GM12873 (cell line): ENCODE measurements around the gene PAGR1.

ENCODE experiments used
- TF ChIP-seq, protein P1 (sequence below): IDR thresholded peaks from 2 replicates; pipeline ENCODE4 v1.5.1; 2012; ENCODE audit warnings: low read depth, mild to moderate bottlenecking, moderate library complexity, low read length, control low read depth; ENCODE audit not compliant: insufficient read depth; ENCODE audit errors: missing control alignments

The PAGR1 gene

DNA sequence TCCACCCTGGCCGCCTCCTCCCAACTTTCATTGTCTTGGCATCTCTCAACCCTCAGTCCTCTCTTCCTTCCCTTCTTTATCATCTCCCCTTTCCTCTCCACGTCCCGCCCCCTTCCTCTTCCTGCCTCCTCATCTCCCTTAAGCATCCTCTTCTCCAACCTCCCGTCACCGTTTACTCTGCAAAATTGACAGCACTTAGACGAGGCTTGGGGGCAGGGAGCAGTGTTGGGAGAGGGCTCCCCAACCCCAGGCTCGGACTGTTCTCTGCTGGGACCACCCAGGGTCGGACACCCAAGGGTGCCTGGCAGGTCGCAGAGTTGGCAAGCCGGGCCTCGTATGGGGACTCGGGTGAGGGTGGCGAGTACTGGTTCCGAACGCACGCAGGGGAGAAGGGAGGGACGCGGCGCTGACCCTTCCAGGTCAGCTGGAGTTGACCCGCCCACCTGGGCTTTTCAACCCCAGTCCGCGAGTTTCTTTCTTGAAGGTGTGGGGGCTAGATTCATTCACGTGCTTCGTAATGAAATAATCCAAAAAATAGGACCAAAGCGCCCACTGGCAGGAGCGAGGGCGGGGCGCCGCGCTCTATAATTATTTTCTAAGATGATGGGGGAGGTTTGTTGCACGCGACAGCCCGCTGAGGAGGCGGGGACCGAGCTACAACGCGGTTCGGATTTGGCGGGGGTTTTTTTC is 775 bp upstream of the PAGR1 start:
- TF ChIP-seq, protein P1, sequence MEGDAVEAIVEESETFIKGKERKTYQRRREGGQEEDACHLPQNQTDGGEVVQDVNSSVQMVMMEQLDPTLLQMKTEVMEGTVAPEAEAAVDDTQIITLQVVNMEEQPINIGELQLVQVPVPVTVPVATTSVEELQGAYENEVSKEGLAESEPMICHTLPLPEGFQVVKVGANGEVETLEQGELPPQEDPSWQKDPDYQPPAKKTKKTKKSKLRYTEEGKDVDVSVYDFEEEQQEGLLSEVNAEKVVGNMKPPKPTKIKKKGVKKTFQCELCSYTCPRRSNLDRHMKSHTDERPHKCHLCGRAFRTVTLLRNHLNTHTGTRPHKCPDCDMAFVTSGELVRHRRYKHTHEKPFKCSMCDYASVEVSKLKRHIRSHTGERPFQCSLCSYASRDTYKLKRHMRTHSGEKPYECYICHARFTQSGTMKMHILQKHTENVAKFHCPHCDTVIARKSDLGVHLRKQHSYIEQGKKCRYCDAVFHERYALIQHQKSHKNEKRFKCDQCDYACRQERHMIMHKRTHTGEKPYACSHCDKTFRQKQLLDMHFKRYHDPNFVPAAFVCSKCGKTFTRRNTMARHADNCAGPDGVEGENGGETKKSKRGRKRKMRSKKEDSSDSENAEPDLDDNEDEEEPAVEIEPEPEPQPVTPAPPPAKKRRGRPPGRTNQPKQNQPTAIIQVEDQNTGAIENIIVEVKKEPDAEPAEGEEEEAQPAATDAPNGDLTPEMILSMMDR = no peak

DNA sequence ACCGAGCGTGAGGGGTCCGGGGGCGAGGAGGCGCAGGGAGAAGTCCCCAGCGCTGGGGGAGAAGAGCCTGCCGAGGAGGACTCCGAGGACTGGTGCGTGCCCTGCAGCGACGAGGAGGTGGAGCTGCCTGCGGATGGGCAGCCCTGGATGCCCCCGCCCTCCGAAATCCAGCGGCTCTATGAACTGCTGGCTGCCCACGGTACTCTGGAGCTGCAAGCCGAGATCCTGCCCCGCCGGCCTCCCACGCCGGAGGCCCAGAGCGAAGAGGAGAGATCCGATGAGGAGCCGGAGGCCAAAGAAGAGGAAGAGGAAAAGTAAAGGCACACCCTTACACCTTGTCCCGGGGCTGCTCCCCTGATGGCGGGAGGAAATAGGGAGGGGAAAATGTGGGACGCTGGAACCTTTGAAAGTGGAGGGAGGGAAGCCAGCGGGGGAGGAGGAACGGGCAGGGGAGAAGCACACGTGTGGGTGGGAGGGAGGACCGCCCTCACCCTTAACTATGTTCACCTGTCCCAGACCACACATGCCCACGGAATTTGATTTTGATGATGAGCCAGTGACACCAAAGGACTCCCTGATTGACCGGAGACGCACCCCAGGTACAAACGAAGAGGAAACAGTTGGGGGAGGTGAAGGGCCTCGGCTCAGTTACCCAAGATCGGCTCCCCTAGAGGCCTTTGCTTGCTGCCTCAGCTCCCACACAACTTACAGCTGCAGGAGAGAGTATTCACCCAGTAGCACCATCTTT is 916 bp downstream of the PAGR1 start:
- TF ChIP-seq, protein P1 = peak; percentile 56

DNA sequence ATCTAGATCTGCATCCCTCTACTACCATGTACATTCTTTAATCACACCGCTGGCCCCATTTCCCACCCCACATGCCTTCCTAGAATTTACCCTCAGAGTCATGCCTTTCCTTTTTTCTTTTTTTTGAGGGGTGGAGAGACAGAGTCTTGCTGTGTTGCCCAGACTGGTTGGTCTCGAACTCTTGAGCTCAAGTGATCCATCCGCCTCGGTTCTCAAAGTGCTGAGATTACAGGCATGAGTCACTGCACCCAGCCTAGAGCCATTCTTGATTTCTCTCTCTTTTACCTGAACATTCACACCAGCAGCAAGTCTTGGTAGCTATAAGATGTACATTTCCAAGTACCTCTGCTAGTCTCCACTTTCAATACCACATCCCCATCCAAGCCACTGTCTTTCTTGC is 2.1 kb downstream of the PAGR1 start:
- TF ChIP-seq, protein P1 = no peak

DNA sequence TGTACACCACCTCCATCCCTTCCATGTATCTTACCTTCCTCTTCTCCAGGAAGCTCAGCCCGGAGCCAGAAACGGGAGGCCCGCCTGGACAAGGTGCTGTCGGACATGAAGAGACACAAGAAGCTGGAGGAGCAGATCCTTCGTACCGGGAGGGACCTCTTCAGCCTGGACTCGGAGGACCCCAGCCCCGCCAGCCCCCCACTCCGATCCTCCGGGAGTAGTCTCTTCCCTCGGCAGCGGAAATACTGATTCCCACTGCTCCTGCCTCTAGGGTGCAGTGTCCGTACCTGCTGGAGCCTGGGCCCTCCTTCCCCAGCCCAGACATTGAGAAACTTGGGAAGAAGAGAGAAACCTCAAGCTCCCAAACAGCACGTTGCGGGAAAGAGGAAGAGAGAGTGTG is 3.6 kb downstream of the PAGR1 start:
- TF ChIP-seq, protein P1 = no peak

DNA sequence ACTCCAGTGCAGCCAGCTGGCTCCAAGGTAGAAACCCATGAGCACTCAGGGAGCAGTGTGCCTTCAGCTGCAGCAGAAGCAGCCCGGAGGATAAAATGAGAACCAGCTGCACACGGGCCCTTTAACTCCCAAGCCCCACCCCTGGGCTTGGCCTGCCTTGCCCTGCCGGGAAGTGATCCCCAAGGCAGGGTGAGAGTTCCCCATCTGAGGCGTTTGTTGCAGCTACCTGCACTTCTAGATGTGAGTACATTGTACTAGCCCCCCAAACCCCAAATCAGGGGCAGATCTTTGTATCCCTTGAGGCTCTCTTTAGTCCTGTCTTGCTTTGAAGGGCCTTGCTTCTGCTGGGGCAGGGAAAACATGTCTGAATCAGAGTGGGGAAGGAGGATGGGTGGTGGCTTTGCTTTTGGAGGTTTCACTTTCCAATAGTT is 4.3 kb downstream of the PAGR1 start, which contains the start of gene MVP:
Gene MVP (plus strand): TSS at position 192 of the 431 bp plus-strand sequence. CDS start 10,088 bp downstream, outside the sequence.
- TF ChIP-seq, protein P1 = no peak

DNA sequence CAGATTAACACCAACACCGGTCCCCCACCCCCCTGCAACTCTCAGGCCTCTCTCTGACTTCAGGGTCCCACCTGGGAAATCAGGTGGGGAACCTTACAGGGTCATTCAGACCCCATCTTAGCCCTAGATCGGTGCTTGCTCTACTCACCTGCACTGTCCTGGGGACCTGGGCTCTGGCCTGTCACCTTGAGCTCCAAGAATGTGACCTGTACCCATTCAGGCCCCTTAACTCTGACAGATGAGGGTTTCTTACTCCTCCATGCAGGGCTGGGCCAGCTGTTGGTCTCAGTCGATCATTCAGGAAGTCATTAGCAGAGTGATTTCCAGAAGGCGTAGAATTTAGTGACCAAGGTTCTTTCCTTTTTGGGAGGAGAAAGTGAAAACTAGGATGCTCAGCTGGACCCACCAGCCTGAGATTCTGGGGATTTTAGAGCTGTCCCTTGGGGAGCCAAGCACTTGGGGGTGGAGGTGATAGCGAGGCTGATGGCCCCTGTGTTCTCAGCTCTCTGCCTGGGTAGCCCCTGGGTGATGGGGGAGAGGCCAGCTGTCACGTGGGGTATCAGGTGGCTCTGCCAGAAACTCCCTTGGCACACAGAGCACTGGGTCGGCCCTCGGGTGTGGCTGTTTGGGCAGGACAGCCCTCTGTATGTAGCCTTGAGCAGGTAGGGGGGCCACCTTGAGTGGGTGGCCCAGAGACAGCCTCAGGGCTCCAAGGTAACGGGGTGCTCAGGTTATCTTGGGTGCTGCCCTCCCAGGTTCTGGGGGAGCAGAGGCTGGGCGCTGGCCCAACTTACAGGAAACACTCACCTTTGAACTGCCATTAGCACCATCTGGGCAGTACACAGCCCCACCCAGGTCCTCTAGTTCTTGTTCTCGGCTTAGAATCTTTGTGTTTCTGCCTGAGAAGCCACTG is 5.0 kb downstream of the PAGR1 start:
- TF ChIP-seq, protein P1 = no peak
